Heart right ventricle (tissue), 16 donors: ENCODE results near the gene TMEM222. TPM values are rescaled to one million over a fixed set of nuclear protein-coding genes. Genes with fewer than 3 reads are reported as not detected.

Experiments used
- ATAC-seq, 8 donors: fragments of 200-7000 bp; cut with Tn5 transposase; one replicate each; pipeline ENCODE4 v1.9.1; 2020; ENCODE audit warnings: mild to moderate bottlenecking in 8 of 8, moderate library complexity in 8 of 8, moderate number of reproducible peaks in 1 of 8
- DNase-seq, 2 donors: peaks; one replicate each; pipeline ENCODE4 v3.0.0-alpha.2; 2020
- H3K27ac ChIP-seq, 10 donors: fragments of 200-600 bp; sonication (generic) in 2 of 10; one replicate each; pipeline versions ENCODE4 v1.5.0 to v1.8.0; 2020 to 2022; ENCODE audit warnings: mild to moderate bottlenecking in 3 of 10
- H3K27me3 ChIP-seq, 7 donors: fragments of 200-600 bp; one replicate each; pipeline ENCODE4 v1.8.0; 2021 to 2022; ENCODE audit warnings: mild to moderate bottlenecking in 2 of 7
- H3K36me3 ChIP-seq, 9 donors: fragments of 200-600 bp; sonication (generic) in 1 of 9; one replicate each; pipeline versions ENCODE4 v1.5.0 to v1.8.0; 2020 to 2022; ENCODE audit warnings: mild to moderate bottlenecking in 2 of 9
- H3K4me1 ChIP-seq, 9 donors: fragments of 200-600 bp; sonication (generic) in 1 of 9; one replicate each; pipeline versions ENCODE4 v1.5.0 to v1.8.0; 2020 to 2022; ENCODE audit warnings: mild to moderate bottlenecking in 4 of 9
- H3K4me3 ChIP-seq, 10 donors: fragments of 200-600 bp; sonication (generic) in 2 of 10; one replicate each; pipeline versions ENCODE4 v1.5.0 to v1.8.0; 2020 to 2022; ENCODE audit warnings: mild to moderate bottlenecking in 7 of 10, moderate library complexity in 2 of 10
- H3K9me3 ChIP-seq, 11 donors: fragments of 200-600 bp in 10 of 11; sonication (generic) in 2 of 11; one replicate each; pipeline versions ENCODE4 v1.5.0 to v1.8.0; 2013 to 2022; ENCODE audit warnings: mild to moderate bottlenecking in 2 of 11, control low read depth in 1 of 11, moderate library complexity in 1 of 11
- CTCF ChIP-seq, 9 donors: fragments of 200-600 bp; sonication (generic) in 2 of 9; IDR thresholded peaks; one replicate each; pipeline versions ENCODE4 v1.5.0 to v1.8.0; 2021 to 2022; ENCODE audit warnings: antibody characterized with exemption in 9 of 9, mild to moderate bottlenecking in 5 of 9, moderate library complexity in 1 of 9
- WGBS, 2 donors: extraction: QIAGEN DNeasy Blood & Tissue Kit; methylation state at CpG; one replicate each; pipeline ENCODE4 v1.1.7; 2013; ENCODE audit warnings: inconsistent platforms in 1 of 2; 5-methylcytosine and 5-hydroxymethylcytosine counted together
- intact Hi-C, 10 donors: fragments of 100-400 bp; cut with DNase I; formaldehyde crosslinking; loops; one replicate each; pipeline versions ENCODE4 v1.11.1 to v1.14.2; 2022
- polyA plus RNA-seq, 2 donors: library from polyadenylated mRNA; stranded (reverse); fragments of 200-250 nt; gene quantifications; one replicate each; pipeline ENCODE4 v1.2.3, GENCODE V29; 2013
- total RNA-seq, 10 donors: library from RNA; stranded (reverse); fragmentation: NEBNext Ultra II Directional in 3 of 10; extraction: Animal tissue kit (Norgen Biotek cat#: 25700) in 3 of 10; gene quantifications; one replicate each; pipeline versions ENCODE4 v1.2.1 to v1.2.4, GENCODE V29; 2021 to 2023
- donor health status: Arrhythmogenic right ventricular cardiomyopathy.
- donor health status: ischemic (EF 13 %, LVEDD 7.1; RV severe dilation, severe dysfunction).
- donor health status: healthy with polysubstance abuse.
- donor health status: DM: no; HTN: yes; CAD: no.
- donor health status: DM: no; HTN: no; CAD: no.
- donor health status: ischemic (EF 25% LVEDD 6.9; RV normal size, moderate dysfunction).
- donor health status: ischemic (EF 25% LVEDD 5.7; RV mildly dilated, moderate dysfunction).
- donor health status: healthy.
- donor health status: DM: yes; HTN: yes; CAD: no.
- donor health status: Ischemic cardiomyopathy.
- donor health status: ischemic (EF 35%, LVEDD 5.7; RV mildly dilated, moderate dysfunction).
- donor health status: nonischemic (EF 11% LVEDD 7.7; RV severe dilation, severe dysfunction).
- donor health status: DM: yes; HTN: yes; CAD: no.
- donor health status: PGD.
- donor health status: ischemic (EF 29% LVEDD 5.4; RV normal size, mild dysfunction).
- donor health status: nonischemic (EF 23%, LVEDD 6.1; RV moderate dilation, normal function).

The TMEM222 gene
- total and polyA plus RNA-seq, 12 donors = 24.1 to 47.2 (median 26.9) TPM

- DNase-seq = no peak
- TF ChIP-seq CTCF (IDR thresholded peaks at IDR 0.05) = no peak
- no peaks in the 10 kb centered on the region for H3K27me3 ChIP-seq
- intact Hi-C loops = no loop called here
- H3K36me3 ChIP-seq = peaks cover 0 to 99% (median 41%) of the 10 kb centered on the region in 9 donors
- no peak overlapping the region for H3K4me3 ChIP-seq
- peaks cover 22 to 53% (median 42%) of the 10 kb centered on the region in 9 donors for H3K4me1 ChIP-seq
- WGBS, 2 donors = 90 to 91% methylated on average over 3 of the region's 3 CpGs
- ATAC-seq = no peak
- no peaks in the 10 kb centered on the region for H3K9me3 ChIP-seq
- H3K27ac ChIP-seq = peak overlapping the region in 9 of 10 donors; percentile 20 to 67 (median 44)
Observed at GRCh38 chr1:27331426-27331825, 9.5 kb downstream of the TMEM222 start.

GRCh38 chr1:27331922-27332321, 10.0 kb downstream of the TMEM222 start:
- H3K36me3 ChIP-seq = peaks cover 0 to 99% (median 46%) of the 10 kb centered on the region in 9 donors
- H3K4me3 ChIP-seq = no peak overlapping the region
- peaks cover 17 to 48% (median 38%) of the 10 kb centered on the region in 9 donors for H3K4me1 ChIP-seq
- 61 to 67% methylated on average over 5 of the region's 5 CpGs for WGBS, 2 donors
- intact Hi-C loops = loop anchor here in 1 of 10 donors (2.0 kb wide), 1 partner anchor 63 kb away; no protein-coding TSS in a partner anchor
- no peaks in the 10 kb centered on the region for H3K9me3 ChIP-seq
- ATAC-seq = peak in 6 of 8 donors; percentile 28 to 80 (median 52)
- DNase-seq = no peak
- peak overlapping the region in 9 of 10 donors; percentile 20 to 67 (median 44) for H3K27ac ChIP-seq
- H3K27me3 ChIP-seq = no peaks in the 10 kb centered on the region
- TF ChIP-seq CTCF (IDR thresholded peaks at IDR 0.05) = no peak

- H3K27ac ChIP-seq = peak overlapping the region in 7 of 10 donors; percentile 20 to 67 (median 43)
- no peak overlapping the region for H3K4me3 ChIP-seq
- ATAC-seq (peak; percentile 37 to 69 (median 60)), DNase-seq (peak; percentile 33 to 56)
- peaks cover 12 to 40% (median 30%) of the 10 kb centered on the region in 9 donors for H3K4me1 ChIP-seq
- no peaks in the 10 kb centered on the region for H3K9me3 ChIP-seq
- H3K36me3 ChIP-seq = peaks cover 0 to 98% (median 46%) of the 10 kb centered on the region in 9 donors
- intact Hi-C loops = loop anchor here in 1 of 10 donors (2.0 kb wide), 1 partner anchor 62 kb away; no protein-coding TSS in a partner anchor
- H3K27me3 ChIP-seq = no peaks in the 10 kb centered on the region
- 69 to 70% methylated on average over 11 of the region's 11 CpGs for WGBS, 2 donors
- TF ChIP-seq CTCF (IDR thresholded peaks at IDR 0.05) = peak; percentile 70 to 87 (median 78)
Observed at GRCh38 chr1:27332536-27333281, 10.7 kb downstream of the TMEM222 start.

- intact Hi-C loops = loop anchor here in 1 of 10 donors (2.0 kb wide), 1 partner anchor 61 kb away; no protein-coding TSS in a partner anchor
- no peak for ATAC-seq
- peaks cover 12 to 29% (median 21%) of the 10 kb centered on the region in 9 donors for H3K4me1 ChIP-seq
- WGBS, 2 donors = 92 to 96% methylated on average over 17 of the region's 17 CpGs
- peaks cover 0 to 98% (median 46%) of the 10 kb centered on the region in 9 donors for H3K36me3 ChIP-seq
- DNase-seq = no peak
- H3K4me3 ChIP-seq = no peak overlapping the region
- no peak overlapping the region for H3K27ac ChIP-seq
- H3K27me3 ChIP-seq = no peaks in the 10 kb centered on the region
- no peaks in the 10 kb centered on the region for H3K9me3 ChIP-seq
- TF ChIP-seq CTCF (IDR thresholded peaks at IDR 0.05) = no peak
Observed at GRCh38 chr1:27333717-27334279, 11.8 kb downstream of the TMEM222 start.
